GM21619 (cell line): ENCODE data around the gene MTG2.

Source experiments
- ATAC-seq: cut with Tn5 transposase; IDR thresholded peaks from one replicate; pipeline ENCODE4 v1.9.1; 2021; ENCODE audit not compliant: unreplicated experiment

MTG2 gene

DNA sequence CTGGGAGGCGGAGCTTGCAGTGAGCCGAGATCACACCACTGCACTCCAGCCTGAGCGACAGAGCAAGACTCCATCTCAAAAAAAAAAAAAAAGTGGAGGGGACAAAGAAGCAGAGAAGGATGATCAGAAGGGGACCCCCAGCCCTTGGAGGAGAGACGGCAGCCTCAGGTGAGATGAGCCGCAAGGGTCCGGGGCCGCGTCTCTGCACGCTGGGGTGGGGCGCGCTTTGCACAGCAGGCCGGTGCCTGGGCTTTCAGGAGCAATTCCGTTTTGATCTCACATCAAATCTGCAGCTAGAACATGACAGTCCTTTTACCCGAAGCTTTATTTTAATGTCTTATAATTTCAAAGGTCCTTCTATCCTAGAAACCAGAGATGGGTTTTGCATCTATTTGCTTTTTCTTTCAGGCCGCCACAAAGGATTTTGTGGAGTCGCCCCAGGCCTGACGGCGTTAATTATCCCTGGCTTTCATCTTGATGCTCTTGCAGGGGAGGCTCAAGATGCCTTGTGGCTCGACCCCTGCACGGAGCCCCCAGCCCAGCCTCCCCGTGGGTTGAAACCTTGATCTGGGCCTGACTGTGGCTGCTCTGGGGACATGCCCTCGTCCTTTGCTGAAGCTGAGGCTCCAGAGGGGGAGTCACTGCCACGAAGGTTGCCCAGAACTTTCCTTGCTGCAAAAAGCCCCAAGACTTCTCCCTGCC is 20.0 kb downstream of the MTG2 start:
- ATAC-seq, result no peak

DNA sequence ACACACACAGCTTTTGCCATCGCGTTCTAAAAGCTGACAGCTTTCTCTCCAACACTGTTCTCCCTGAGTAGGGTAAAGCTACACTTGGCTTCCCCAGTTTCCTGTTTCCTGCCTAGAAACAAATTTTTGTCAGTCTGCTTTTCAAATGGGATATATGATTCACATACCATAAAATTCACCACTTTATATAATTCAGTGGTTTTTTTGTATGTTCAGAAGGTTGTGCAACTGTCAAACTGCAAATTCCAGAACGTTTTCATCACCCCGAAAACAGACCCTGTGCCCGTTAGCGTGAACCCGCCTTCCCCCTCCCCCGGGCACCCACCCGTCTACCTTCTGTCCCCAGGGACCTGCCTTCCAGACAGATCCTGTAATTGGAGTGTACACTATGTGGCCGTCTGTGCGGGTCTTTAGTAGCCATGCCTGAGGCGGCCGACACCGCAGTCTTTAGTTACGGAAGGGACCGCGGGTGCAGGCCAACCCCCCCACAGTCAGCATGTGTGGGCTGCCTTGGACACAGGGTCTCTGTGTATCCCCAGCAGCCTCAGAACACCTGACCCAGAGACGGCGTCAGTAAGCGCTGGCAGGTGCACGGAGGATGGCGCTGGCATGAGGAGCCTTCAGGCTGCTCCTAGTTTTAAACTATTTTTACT is 20.7 kb downstream of the MTG2 start:
- ATAC-seq, result no peak

DNA sequence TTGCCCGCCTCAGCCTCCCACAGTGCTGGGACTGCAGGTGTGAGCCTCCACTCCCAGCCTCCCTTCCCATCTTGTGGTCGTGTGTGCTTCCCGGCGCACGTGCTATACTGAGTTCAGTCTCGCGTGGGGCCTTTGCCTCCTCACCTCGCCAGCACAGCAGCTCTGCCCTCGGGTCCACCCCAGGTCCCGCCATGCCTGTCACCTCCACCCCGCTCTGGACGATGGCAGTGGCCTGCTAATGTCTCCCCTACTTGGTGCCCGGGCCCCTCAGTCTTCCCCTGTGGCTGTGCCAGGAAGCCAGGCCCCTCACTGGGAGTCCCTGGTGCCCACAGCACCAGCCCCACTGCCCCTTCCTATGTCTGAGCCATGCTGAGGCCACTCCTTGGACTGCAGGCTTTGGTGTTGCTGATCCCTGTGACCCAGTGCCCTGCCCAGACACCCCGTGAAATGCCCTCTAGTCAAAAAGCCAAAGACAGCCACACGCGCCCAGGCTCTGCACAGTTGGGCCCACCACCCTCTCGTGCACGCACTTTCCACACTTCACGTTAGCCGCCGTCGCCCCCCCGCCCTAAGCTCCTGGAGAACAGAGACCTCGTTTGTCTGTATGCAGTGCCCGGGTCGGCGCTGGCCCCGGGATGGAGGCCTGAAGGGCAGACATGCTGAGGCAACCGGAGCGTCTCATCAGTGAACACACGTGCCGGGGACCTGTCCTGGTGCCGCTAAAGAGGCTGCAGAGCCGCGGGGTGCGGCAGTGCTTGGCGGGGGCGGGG is 23.0 kb downstream of the MTG2 start:
- ATAC-seq, result no peak

DNA sequence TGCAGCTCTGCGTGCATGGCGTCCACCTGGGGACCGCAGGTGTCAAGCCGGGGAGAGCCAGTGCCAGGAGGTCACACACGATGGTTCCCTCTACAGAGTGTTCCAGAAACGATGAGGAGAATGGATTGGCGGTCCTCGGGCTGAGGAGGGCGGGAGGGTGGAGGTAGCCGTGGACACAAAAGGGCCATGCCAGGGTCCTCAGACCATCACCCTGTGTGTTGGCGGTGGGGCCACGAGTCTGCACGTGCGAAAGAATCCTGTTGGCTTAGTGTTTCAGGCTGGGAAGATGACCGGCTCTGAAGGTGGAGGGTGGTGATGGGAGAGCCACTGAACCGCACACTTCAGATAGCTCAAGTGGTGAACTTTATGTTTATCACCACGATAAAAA is 23.6 kb downstream of the MTG2 start:
- ATAC-seq, result no peak

DNA sequence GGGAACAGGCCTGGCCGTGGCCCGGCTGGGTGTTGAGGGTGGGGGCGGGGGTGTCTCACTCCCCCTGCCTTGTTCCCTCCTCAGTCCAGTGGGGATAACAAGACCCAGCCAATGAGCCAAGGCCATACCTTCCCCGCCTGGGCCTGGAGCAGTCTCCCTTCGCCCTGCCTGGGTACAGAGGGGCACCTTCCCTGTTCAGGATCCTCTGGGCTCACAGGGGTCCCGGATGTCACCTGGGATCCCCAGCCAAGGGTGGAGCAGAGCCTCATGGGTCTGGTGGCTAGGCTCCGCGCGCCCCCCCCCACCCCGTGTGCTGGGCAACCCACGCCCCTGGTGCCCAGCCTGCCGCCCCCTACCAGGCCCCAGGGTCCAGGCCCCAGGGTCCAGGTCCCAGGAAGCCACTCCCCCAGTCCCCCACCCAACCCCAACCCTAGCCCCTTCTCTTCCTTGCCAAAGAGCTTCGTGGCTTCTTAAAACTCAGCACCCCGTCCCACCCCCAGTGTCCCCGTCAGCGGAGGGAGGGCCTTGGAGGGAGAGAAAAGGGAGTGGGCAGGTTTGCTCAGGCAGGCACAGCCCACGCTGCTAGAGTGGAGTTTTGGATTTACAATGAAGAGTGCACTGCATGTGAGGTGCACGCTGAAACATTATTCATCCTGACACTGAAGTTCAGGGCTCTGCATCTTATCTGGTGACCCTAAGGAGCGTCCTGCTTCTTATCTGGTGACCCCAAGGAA is 25.4 kb downstream of the MTG2 start:
- no peak for ATAC-seq

DNA sequence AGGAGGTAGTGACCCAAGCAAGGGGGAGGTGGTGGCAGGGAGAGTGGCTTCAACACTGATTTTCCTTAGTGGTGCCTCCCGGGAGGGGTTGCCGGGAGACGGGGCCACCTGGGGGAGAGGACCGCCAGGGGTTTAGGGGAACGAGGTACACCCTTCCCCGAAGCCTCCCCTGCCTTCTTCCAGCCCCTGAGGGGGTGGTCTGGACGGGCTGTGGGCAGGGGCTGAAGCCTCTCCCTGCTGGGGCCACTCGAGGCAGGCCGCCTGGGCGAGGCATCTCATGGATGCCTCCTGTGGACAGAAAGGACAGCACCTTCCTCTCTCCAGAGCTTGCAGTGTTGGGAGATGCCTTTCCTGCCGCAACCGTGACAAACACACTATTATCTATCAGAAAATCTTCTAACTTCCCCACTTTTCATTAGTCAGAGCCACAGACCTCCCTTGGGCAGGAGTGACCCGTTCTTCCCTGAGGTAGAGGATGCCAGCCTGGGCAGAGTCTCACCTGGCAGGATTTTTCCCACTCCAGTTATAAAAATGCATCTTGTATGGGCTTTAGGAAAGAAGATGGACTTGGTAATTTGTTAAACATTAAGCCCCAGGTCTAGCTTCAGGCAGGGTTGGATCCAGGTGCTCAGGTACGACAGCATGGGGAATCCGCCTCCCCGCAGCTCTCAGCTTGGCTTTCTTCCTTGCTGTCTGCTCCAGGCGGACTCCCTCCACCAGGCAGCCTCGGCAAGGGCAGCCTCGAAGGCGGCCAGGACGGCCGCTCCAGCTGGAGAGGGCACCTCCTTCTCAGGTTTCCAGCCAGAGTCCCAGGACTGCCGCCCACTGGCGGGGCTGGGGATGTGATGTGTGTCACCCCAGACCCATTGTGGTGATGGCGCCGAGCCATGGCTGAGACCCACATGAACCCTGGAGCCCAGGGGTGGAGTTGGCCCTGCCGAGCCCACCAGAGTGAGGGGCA is 26.2 kb downstream of the MTG2 start:
- ATAC-seq, result no peak

DNA sequence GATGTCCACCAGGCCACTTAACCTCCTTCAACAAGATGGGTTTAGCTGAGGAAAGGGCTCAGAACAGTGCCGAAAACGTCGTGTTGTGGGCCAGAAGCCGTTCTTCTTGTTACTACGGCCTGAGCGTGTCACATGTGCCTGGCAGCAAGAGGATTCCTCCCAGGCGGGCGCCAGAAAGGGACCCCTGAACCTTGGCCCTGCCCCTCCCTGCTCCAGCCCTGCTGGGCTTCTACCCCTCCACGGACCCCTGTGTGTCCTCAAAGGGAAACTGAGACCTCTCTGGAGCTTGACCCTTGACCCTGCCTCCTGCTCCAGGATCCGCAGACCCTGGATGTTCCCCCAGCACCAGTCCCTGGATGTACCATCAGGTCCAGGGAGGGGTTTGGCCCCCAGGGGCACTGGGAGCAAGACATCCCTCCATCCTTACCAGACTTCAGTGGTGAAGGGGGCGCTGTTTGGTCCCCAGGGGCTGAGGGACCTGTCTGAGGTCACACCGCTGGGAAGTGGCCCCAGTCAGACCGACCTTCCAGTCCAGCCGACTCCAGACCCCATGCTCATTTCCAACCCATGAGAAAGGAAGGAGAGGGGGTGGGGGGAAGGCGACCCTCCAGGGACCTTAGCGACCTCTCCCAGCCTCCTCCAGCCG is 27.1 kb downstream of the MTG2 start:
- no peak for ATAC-seq

DNA sequence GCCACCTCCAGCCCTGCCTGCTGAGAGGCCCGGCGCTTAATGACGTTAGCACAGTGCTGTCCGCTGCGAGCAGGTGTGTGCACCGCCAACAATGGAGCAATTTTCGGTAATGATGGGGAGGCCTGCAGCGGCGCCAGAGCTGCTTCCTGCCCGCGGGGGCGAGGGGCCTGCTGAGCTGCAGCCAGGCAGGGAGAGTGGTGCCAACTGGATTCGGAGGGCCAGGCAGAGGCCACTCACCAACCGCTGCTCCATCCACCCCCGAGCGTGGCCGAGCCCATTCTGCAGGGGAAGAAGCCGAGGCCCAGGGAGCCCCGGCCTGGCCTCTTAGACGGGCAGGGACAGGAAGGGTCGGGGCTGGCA is 27.6 kb downstream of the MTG2 start:
- ATAC-seq, result no peak

DNA sequence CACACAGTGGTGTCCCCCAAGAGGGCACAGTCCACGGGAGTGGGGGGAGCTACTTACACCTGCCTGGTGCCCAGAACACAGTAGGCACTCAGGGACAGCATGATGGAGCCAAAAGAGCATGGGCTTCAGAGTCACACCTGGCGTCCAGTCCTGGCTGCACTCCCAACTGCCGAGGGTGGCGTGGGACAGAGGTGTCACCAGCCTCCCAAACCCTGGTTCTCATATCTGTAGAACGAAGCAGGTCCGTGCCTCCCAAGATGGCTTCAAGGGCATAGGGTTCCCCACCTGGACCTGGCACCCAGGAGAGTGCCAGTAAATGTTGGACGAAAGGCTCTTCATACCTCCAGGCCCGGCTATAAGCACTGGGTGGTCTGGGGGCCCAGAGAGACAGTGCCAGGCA is 28.4 kb downstream of the MTG2 start:
- ATAC-seq, result no peak

DNA sequence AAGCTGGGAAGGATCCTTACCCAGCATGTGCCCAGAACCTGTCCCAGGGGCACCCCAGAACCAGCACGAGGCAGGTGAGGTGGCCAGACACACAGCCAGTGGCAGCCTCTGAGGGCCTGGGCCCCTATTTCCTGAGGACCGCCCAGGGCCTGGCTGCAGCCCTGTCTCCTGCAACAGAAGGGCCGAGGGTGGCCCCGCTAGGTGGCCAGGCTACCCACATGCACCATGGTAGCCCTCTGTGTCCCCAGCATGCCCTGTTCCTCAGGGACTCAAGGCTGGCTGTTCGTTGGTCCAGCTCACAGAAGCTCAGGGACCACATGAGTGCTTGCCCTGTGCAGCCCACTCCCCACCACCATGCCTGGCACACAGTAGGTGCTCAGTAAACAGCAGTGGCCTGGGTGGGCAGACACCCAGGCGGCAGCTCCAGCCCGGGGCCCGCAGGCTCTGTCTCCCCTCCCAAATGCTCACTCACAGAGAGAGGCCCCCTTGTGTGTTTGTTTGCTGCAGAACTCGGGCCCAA is 29.0 kb downstream of the MTG2 start:
- no peak for ATAC-seq

DNA sequence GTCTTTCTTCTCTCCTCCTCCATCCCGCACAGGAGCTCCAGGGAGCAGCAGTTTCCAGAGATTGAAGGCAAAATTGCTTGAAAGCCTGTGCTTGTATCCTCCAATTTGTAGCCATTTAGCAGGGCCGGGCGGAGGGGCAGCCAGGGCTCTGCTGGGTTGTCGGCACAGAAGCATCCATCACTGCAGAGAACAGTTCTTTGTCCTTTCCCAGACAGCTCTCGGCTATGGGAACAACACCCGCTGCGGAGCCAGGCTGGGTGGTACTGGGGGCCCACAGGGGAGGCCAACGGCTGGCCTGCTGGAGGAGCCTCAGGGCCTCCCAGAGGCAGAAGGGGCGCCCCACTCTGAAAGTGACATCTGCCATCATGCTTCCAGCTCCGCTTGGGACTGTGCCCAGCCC is 29.5 kb downstream of the MTG2 start:
- no peak for ATAC-seq

DNA sequence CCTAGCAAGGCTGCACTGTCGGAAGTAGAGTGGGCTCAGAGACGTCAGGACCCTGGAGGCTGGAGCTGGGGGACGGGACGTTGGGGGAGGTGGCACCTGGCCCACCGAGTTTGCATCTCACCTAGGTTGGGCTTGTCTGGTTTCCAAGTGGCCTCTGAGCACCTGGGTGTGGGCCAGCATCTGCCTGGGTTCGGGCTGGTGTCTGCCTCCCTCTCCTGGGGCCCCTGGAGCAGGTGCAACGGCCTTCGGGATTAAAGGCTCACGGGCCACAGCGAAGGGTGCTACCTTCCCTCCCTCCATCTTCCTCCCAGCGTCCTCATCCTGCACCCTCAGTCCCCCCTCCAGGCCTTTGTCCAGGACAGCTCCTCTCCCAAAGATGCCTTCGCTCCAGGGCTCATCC is 31.2 kb downstream of the MTG2 start:
- ATAC-seq, result no peak

DNA sequence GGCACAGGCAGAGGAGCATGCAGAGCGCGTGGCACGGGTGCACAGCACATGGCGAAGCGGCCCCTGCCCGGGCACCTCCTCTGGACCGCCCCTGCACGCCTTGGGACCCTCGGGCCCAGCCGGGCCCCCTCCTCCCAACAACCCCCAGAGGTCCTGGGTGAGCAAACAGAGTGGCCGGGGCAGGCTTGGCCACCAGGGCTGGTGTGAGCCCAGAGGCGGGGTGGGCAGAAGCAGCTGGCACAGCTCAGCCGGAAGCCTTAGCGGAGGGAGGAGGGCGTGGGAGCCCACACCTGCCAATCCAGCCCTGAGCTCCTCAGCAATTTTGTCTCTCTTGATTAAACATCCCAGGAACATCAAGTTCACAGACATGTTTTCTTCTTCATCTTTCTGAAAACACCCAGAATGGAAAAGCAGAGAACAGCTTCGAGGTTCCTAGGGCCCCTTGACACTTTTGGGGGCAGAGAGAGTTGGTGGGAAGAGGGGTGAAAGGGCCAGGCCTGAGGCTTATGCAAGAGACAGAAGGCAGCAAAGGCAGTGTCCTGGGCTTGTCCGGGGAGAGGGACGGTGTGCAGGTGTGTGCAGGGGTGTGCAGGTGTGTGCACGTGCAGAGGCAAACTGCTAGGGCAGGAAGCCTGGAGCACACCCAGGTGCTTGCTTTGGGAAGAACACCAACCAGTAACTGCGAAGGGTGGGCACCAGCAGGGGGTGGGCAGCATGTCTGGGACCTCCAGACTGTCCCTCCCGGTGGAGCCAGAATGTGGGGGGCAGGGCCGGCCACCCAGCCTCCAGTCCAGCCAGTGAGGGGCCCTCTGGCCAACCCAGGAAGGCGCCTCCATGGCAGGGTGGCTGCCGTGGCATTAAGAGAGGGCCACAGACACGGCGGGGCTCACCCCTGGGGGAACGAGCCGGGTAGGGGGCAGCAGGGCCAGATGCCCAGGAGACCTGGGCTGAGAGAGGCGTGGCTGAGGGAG is 32.5 kb downstream of the MTG2 start:
- ATAC-seq, result no peak

DNA sequence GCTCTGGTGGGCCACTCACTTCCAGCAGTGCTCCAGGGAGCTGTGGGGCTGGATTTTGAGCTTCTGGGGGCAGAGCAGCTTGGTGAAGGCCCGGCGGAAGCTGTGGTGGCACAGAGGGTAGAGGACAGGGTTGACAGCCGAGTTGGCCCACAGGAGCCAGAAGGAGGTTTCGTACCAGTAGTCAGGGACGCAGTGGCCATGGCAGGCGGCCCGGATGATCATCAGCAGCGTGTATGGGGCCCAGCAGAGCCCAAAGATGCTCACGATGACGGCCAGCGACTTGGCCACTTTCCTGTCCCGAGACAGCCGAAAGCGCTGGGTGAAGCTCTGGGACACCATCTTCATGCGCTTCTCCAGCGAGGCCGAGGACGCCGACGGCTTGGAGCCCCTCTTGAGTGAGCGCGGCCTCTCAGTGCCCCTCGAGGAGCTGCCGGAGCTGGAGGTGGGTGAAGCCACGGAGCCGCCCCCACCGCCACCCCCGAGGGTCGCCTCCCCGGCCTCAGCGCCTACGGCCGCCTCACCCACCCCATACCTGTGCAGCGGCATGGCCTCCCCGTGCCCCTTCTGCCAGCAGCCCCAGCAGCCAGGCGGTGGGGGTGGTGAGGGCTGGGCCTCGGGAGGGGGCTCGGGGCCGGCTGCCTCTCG is 33.3 kb downstream of the MTG2 start:
- no peak for ATAC-seq

DNA sequence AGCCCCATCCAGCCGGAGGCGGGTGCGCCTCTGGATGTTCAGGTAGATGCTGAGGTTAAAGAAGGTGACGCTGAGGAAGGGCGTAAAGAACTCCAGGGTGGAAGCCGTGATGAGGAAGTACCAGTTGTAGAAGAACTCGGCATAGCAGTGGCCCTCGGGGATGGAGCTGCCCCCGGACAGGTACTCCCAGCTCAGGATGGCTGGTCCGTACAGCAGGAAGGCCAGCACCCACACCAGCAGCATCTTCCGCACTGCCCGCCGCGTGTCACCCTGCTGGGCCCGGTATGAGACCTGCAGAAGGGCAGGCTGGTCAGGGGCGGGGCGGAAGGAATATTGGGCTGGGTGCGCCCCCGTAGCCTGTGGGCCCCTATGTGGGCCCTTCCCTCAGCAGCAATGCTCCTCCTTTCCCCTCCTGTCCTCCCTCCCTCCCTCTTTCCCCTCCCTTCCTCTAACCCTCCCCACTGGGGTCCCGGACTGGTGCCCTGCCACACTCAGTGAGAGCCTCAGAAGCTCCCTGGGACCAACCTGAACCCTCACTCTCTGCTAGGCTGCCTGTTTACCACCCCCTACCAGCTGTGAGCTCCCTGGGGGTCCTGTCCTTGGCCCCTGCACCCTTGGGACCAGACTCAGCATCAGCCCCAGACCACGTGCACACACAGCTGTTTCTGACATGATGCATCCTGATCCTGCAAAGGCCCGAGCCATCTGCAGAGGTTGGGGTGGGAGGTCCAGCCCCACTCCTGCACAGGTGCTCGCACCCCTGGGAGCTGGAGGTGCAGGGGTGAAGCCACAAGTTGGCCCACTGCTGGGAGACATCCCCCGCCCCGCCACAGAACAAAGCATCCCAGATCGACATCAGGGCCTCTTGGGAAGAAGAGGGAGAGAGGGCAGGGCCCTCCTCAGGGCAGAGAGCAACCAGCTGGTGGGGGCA is 34.1 kb downstream of the MTG2 start:
- no peak for ATAC-seq

DNA sequence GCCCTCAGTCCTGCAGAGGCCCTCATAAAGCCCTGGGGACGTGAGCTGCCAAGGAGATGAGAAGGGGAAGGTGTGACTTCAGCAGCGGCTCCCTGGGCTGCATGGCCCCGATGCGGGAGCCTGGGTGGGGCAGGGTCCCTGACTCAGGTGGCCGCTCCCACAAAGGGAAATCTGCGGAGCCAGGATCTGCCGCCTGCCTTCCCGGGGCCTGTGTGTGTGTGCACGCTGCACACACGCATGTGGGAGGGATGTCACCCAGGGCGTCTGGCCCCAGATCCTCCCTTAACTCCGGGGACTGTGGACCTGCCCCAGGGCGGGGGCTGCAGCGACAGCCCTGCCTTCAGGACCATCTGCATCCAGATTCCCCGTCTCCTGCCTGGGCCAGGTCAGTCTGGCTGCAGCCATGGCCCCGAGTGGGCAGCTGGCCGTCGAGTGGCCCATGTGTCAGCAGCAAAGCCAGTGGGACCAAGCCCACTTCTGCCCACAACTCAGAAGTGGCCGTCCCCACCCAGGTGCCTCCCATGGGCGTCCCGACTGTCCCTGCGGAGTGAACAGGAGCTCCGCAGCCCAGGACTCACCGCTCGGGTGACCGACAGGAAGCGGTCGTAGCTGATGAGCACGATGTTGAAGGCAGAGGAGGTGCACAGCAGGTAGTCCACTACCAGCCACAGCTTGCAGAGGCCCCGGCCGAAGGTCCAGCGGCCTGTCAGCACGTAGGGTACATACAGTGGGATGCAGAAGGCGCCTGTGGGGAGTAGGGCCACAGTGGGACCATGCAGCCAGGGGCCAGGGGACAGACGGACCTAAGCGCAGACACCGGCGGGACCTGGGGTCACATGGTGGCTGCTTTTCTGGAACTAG is 35.3 kb downstream of the MTG2 start:
- no peak for ATAC-seq
